Measurements from ENCODE around the gene TRIM62. TPM values are rescaled to one million over a fixed set of nuclear protein-coding genes. Genes with fewer than 3 reads are reported as not detected.

The TRIM62 gene
- polyA plus RNA-seq, 1 experiment = 5.2 TPM

GRCh38 chr1:33147997-33148314 is 33.9 kb downstream of the TRIM62 start:
- ChIA-PET CTCF (interaction anchor here (0.5 to 2.2 kb wide), 6 partner anchors 10 to 60 kb away, joined by 3 to 9 read pairs (median 5); partner anchors contain the start of gene TRIM62), POLR2A (no interaction called here)
- no peak for DNase-seq (ENCODE audit: low read depth)
- Histone ChIP-seq H3K4me3 (ENCODE audit: low read depth, low read length) (no peak overlapping the region), H3K27me3 (ENCODE audit: control insufficient read depth, insufficient read depth, low read length) (no peaks in the 10 kb centered on the region), H3K36me3 (ENCODE audit: control insufficient read depth, insufficient read depth, low read length) (peaks cover 12% of the 10 kb centered on the region)
- peak; percentile 52 for TF ChIP-seq CTCF (IDR thresholded peaks at IDR 0.05; ENCODE audit: insufficient read depth, low read depth, low read length)

- no peak for DNase-seq (ENCODE audit: low read depth)
- ChIA-PET POLR2A (no interaction called here), CTCF (interaction anchor here (0.5 to 2.2 kb wide), 7 partner anchors 10 to 60 kb away, joined by 3 to 9 read pairs (median 5); partner anchors contain the start of gene TRIM62)
- Histone ChIP-seq H3K27me3 (ENCODE audit: control insufficient read depth, insufficient read depth, low read length) (no peaks in the 10 kb centered on the region), H3K36me3 (ENCODE audit: control insufficient read depth, insufficient read depth, low read length) (peaks cover 12% of the 10 kb centered on the region), H3K4me3 (ENCODE audit: low read depth, low read length) (no peak overlapping the region)
- TF ChIP-seq CTCF (IDR thresholded peaks at IDR 0.05; ENCODE audit: insufficient read depth, low read depth, low read length) = no peak
Measured at GRCh38 chr1:33147275-33147996, 34.4 kb downstream of the TRIM62 start.

GRCh38 chr1:33146003-33146402 is 35.8 kb downstream of the TRIM62 start:
- no peak for TF ChIP-seq CTCF (IDR thresholded peaks at IDR 0.05; ENCODE audit: insufficient read depth, low read depth, low read length)
- Histone ChIP-seq H3K27me3 (ENCODE audit: control insufficient read depth, insufficient read depth, low read length) (no peaks in the 10 kb centered on the region), H3K4me3 (ENCODE audit: low read depth, low read length) (no peak overlapping the region), H3K36me3 (ENCODE audit: control insufficient read depth, insufficient read depth, low read length) (peaks cover 6% of the 10 kb centered on the region)
- CTCF ChIA-PET = interaction anchor here (1.0 to 2.2 kb wide), 5 partner anchors 12 to 73 kb away, joined by 3 to 5 read pairs (median 4); no protein-coding TSS in a partner anchor
- no peak for DNase-seq (ENCODE audit: low read depth)
- POLR2A ChIA-PET = no interaction called here

GRCh38 chr1:33143698-33144097 is 38.1 kb downstream of the TRIM62 start:
- CTCF ChIA-PET = interaction anchor here (1.4 to 1.9 kb wide), 2 partner anchors 16 to 45 kb away, joined by 4 to 7 read pairs; no protein-coding TSS in a partner anchor
- POLR2A ChIA-PET = interaction anchor here (0.5 kb wide), 1 partner anchor 287 kb away, joined by 6 read pairs; the partner anchor contains the start of gene PHC2
- DNase-seq (ENCODE audit: low read depth) = peak; percentile 46
- Histone ChIP-seq H3K36me3 (ENCODE audit: control insufficient read depth, insufficient read depth, low read length) (peaks cover 4% of the 10 kb centered on the region), H3K4me3 (ENCODE audit: low read depth, low read length) (no peak overlapping the region), H3K27me3 (ENCODE audit: control insufficient read depth, insufficient read depth, low read length) (no peaks in the 10 kb centered on the region)
- no peak for TF ChIP-seq CTCF (IDR thresholded peaks at IDR 0.05; ENCODE audit: insufficient read depth, low read depth, low read length)

GRCh38 chr1:33143176-33143575 is 38.7 kb downstream of the TRIM62 start:
- ChIA-PET POLR2A (no interaction called here), CTCF (interaction anchor here (1.0 to 1.9 kb wide), 6 partner anchors 9 to 152 kb away, joined by 3 to 7 read pairs (median 4); no protein-coding TSS in a partner anchor)
- no peak for DNase-seq (ENCODE audit: low read depth)
- no peak for TF ChIP-seq CTCF (IDR thresholded peaks at IDR 0.05; ENCODE audit: insufficient read depth, low read depth, low read length)
- no peak overlapping the region for H3K4me3 ChIP-seq (ENCODE audit: low read depth, low read length)
- H3K27me3 ChIP-seq (ENCODE audit: control insufficient read depth, insufficient read depth, low read length) = no peaks in the 10 kb centered on the region
- H3K36me3 ChIP-seq (ENCODE audit: control insufficient read depth, insufficient read depth, low read length) = peaks cover 3% of the 10 kb centered on the region

Data from BJ (cell line).